Measurements from ENCODE around the gene IL19.

The IL19 gene

GRCh38 chr1:206839857-206840256, 69.3 kb downstream of the IL19 start:
- peaks cover 4% of the 10 kb centered on the region for H3K27me3 Mint-ChIP-seq (ENCODE audit: low read depth, poor library complexity)
- no peak overlapping the region for H3K4me3 Mint-ChIP-seq
- H3K4me1 Mint-ChIP-seq, result peaks cover 24% of the 10 kb centered on the region
- no peak for TF ChIP-seq CTCF (IDR thresholded peaks at IDR 0.05)
- no peak overlapping the region for H3K27ac Mint-ChIP-seq
- H3K9me3 Mint-ChIP-seq, result no peaks in the 10 kb centered on the region
- DNase-seq, result no peak
- H3K36me3 Mint-ChIP-seq (ENCODE audit: low read depth), result no peaks in the 10 kb centered on the region

GRCh38 chr1:206841609-206842323, 71.2 kb downstream of the IL19 start:
- no peak for DNase-seq
- Mint-ChIP-seq H3K9me3 (no peaks in the 10 kb centered on the region), H3K36me3 (ENCODE audit: low read depth) (no peaks in the 10 kb centered on the region), H3K4me3 (no peak overlapping the region), H3K4me1 (peaks cover 15% of the 10 kb centered on the region), H3K27me3 (ENCODE audit: low read depth, poor library complexity) (peaks cover 4% of the 10 kb centered on the region), H3K27ac (no peak overlapping the region)
- TF ChIP-seq CTCF (IDR thresholded peaks at IDR 0.05), result no peak

GRCh38 chr1:206842854-206843253, 72.3 kb downstream of the IL19 start:
- Mint-ChIP-seq H3K4me3 (no peak overlapping the region), H3K27ac (no peak overlapping the region), H3K27me3 (ENCODE audit: low read depth, poor library complexity) (peaks cover under 1% of the 10 kb centered on the region), H3K4me1 (peaks cover 4% of the 10 kb centered on the region), H3K36me3 (ENCODE audit: low read depth) (no peaks in the 10 kb centered on the region), H3K9me3 (peaks cover under 1% of the 10 kb centered on the region)
- no peak for DNase-seq
- TF ChIP-seq CTCF (IDR thresholded peaks at IDR 0.05), result no peak

GRCh38 chr1:206843626-206844025, 73.1 kb downstream of the IL19 start:
- TF ChIP-seq CTCF (IDR thresholded peaks at IDR 0.05), result no peak
- DNase-seq, result no peak
- H3K36me3 Mint-ChIP-seq (ENCODE audit: low read depth), result no peaks in the 10 kb centered on the region
- H3K4me3 Mint-ChIP-seq, result no peak overlapping the region
- H3K9me3 Mint-ChIP-seq, result peaks cover 6% of the 10 kb centered on the region
- peaks cover 2% of the 10 kb centered on the region for H3K27me3 Mint-ChIP-seq (ENCODE audit: low read depth, poor library complexity)
- H3K4me1 Mint-ChIP-seq, result no peaks in the 10 kb centered on the region
- H3K27ac Mint-ChIP-seq, result no peak overlapping the region

- Mint-ChIP-seq H3K27me3 (ENCODE audit: low read depth, poor library complexity) (peaks cover 13% of the 10 kb centered on the region), H3K27ac (no peak overlapping the region), H3K4me3 (no peak overlapping the region), H3K36me3 (ENCODE audit: low read depth) (no peaks in the 10 kb centered on the region), H3K4me1 (no peaks in the 10 kb centered on the region), H3K9me3 (peaks cover 33% of the 10 kb centered on the region)
- TF ChIP-seq CTCF (IDR thresholded peaks at IDR 0.05), result no peak
- DNase-seq, result no peak
These were observed 75.9 kb downstream of the IL19 start for GRCh38 chr1:206846487-206846886.

GRCh38 chr1:206847337-206847834, 76.8 kb downstream of the IL19 start:
- H3K36me3 Mint-ChIP-seq (ENCODE audit: low read depth), result no peaks in the 10 kb centered on the region
- peaks cover 13% of the 10 kb centered on the region for H3K27me3 Mint-ChIP-seq (ENCODE audit: low read depth, poor library complexity)
- peak overlapping the region; percentile 9 for H3K27ac Mint-ChIP-seq
- H3K4me1 Mint-ChIP-seq, result no peaks in the 10 kb centered on the region
- no peak for DNase-seq
- peaks cover 42% of the 10 kb centered on the region for H3K9me3 Mint-ChIP-seq
- no peak for TF ChIP-seq CTCF (IDR thresholded peaks at IDR 0.05)
- H3K4me3 Mint-ChIP-seq, result no peak overlapping the region
